MM.1S (cell line): ENCODE measurements around the gene RAB40A.

Experiments used
- CTCF ChIP-seq: fragments of 300-600 bp; sonication (generic); IDR thresholded peaks from 2 replicates; pipeline ENCODE4 v1.5.1; 2016; ENCODE audit warnings: antibody characterized with exemption, low read length, mixed read lengths
- EZH2 ChIP-seq: fragments of 300-600 bp; sonication (generic); optimal IDR thresholded peaks from 2 replicates; pipeline ENCODE3; 2017; ENCODE audit warnings: low read depth, mild to moderate bottlenecking, antibody characterized with exemption, low read length, mixed read lengths

- TF ChIP-seq CTCF (no peak), EZH2 (no peak)
Observed at GRCh38 chrX:103475381-103475780, 43.9 kb downstream of the RAB40A start.
